Osteocyte (in vitro differentiated cells): ENCODE data around the gene VPS13D. TPM values are rescaled to one million over a fixed set of nuclear protein-coding genes. Genes with fewer than 3 reads are reported as not detected.

Source experiments
- DNase-seq: peaks from one replicate; pipeline ENCODE4 v3.0.0; 2021; ENCODE audit warnings: mixed read lengths; ENCODE audit not compliant: unreplicated experiment; ENCODE audit errors: extremely low spot score
- H3K27ac Mint-ChIP-seq: one replicate; pipeline ENCODE4 v1.8.0; 2021; ENCODE audit warnings: mild to moderate bottlenecking, mixed read lengths; ENCODE audit not compliant: unreplicated experiment
- H3K27me3 Mint-ChIP-seq: one replicate; pipeline ENCODE4 v1.8.0; 2021; ENCODE audit warnings: mixed read lengths; ENCODE audit not compliant: unreplicated experiment
- H3K36me3 Mint-ChIP-seq: one replicate; pipeline ENCODE4 v1.8.0; 2021; ENCODE audit warnings: mixed read lengths; ENCODE audit not compliant: unreplicated experiment
- H3K4me1 Mint-ChIP-seq: one replicate; pipeline ENCODE4 v1.8.0; 2021; ENCODE audit warnings: mixed read lengths; ENCODE audit not compliant: unreplicated experiment
- H3K4me3 Mint-ChIP-seq: one replicate; pipeline ENCODE4 v1.8.0; 2021; ENCODE audit warnings: mild to moderate bottlenecking, moderate library complexity, mixed read lengths; ENCODE audit not compliant: unreplicated experiment
- H3K9me3 Mint-ChIP-seq: one replicate; pipeline ENCODE4 v1.8.0; 2021; ENCODE audit warnings: mixed read lengths; ENCODE audit not compliant: unreplicated experiment
- total RNA-seq: library from RNA; stranded (reverse); gene quantifications from 2 replicates; pipeline ENCODE4 v1.2.1, GENCODE V29; 2021
- TF ChIP-seq, protein P1 (sequence below): fragments of 200-600 bp; sonication (generic); IDR thresholded peaks from 2 replicates; pipeline ENCODE4 v1.5.0; 2021; ENCODE audit warnings: antibody characterized with exemption, mild to moderate bottlenecking, moderate library complexity

Gene VPS13D
- total RNA-seq, 1 donor from 2014 or later: 41.1 TPM

DNA sequence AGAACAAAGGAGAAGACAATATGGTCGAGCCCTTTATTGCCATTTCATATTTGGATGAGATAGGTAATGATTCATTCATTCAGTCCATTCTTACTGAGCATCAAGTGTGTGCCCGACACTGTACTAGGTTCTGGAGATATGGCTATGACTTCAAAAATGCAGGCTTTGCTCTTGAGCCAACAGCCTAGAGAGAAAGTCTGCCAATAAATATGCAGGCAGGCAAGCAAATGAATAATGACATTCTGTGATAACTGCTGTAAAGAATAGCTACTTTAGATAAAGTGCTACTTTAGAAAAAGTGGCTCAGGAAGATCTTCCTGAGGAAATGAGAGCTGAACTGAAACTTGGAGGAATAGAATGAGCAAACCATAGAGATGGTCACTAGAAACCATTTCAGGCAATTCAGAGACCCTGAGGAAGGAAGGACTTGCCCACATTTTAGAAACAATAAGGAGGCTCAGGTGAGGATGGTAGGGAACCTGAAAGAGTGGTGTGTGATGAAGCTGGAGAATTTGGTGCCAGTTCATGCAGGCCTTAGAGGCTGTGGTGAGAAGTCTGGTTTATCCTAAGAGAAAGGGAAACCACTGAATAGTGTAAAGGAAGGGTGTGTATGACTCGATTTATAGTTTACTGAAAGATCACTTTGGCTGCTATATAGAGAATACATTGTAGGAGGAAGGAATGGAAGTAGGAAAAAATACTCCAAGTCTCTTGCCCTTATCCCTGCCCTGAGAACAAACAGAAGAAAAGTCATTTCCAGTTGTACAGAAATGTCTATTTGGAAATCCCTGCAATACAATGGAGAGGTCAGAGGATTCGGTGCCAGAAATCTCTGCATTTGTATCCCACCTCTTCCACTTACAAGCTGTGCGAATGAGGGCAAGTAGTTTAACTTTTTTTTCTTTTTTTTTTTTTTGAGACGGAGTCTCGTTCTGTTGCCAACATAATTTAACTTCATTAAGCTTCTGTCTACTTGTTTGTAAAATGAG lies 167.9 kb downstream of the VPS13D start:
- Mint-ChIP-seq H3K27ac (no peak overlapping the region), H3K4me1 (no peaks in the 10 kb centered on the region), H3K36me3 (peaks cover 27% of the 10 kb centered on the region), H3K4me3 (no peak overlapping the region), H3K9me3 (no peaks in the 10 kb centered on the region), H3K27me3 (no peaks in the 10 kb centered on the region)
- TF ChIP-seq, protein P1, sequence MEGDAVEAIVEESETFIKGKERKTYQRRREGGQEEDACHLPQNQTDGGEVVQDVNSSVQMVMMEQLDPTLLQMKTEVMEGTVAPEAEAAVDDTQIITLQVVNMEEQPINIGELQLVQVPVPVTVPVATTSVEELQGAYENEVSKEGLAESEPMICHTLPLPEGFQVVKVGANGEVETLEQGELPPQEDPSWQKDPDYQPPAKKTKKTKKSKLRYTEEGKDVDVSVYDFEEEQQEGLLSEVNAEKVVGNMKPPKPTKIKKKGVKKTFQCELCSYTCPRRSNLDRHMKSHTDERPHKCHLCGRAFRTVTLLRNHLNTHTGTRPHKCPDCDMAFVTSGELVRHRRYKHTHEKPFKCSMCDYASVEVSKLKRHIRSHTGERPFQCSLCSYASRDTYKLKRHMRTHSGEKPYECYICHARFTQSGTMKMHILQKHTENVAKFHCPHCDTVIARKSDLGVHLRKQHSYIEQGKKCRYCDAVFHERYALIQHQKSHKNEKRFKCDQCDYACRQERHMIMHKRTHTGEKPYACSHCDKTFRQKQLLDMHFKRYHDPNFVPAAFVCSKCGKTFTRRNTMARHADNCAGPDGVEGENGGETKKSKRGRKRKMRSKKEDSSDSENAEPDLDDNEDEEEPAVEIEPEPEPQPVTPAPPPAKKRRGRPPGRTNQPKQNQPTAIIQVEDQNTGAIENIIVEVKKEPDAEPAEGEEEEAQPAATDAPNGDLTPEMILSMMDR: no peak
- no peak for DNase-seq

DNA sequence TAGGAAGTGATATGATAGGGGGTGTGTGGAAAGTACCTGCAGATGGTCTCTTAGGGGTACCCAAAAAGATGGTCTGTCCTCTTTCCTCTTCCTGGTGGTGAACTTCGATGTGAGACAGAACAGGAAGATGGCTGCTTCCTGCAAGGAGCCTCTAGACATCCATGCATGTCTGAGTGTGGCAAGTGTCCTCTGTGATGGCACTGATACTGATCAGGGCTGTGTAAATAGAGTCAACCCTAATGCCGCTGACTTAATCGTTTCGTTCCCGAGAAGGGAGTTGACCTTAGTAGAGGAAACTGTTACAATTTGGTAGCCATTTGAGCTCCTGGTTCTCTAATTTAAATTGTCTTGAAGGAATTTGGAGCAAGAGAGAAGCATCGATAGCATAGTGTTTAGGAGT lies 168.6 kb downstream of the VPS13D start:
- no peaks in the 10 kb centered on the region for H3K27me3 Mint-ChIP-seq
- DNase-seq: no peak
- no peaks in the 10 kb centered on the region for H3K9me3 Mint-ChIP-seq
- TF ChIP-seq, protein P1: no peak
- H3K27ac Mint-ChIP-seq: no peak overlapping the region
- H3K36me3 Mint-ChIP-seq: peaks cover 31% of the 10 kb centered on the region
- H3K4me3 Mint-ChIP-seq: no peak overlapping the region
- H3K4me1 Mint-ChIP-seq: no peaks in the 10 kb centered on the region

DNA sequence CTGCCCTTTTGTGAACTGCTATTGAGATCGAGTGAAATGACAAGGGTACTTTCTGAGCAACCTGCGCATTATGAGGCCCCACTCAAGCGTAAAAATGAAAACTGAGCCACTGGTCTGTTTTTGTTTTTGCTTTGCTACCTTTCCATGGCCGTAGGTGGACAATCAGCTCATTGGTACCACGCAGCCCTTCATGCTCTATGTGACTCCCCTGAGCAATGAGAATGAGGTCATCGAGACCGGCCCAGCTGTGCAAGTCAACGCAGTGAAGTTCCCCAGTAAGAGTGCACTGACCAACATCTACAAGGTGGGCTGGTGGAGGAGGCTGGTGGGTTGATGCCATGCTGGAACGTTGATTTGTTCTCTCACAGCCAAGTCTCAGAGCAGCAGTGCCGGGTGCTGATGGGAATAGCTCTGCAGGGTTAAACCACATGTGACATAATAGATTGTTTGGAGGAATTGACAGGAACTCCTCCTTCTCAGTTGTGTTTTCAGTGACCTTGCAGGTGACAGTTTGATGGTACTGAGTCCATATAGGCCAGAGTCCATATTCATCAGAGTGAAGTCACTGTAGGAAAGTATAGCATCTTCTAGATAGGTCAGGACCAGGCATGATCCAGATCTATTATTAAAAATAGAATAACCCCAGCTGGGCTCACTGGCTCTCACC lies 170.3 kb downstream of the VPS13D start:
- no peaks in the 10 kb centered on the region for H3K27me3 Mint-ChIP-seq
- no peaks in the 10 kb centered on the region for H3K9me3 Mint-ChIP-seq
- DNase-seq: no peak
- TF ChIP-seq, protein P1: no peak
- H3K27ac Mint-ChIP-seq: no peak overlapping the region
- H3K4me3 Mint-ChIP-seq: no peak overlapping the region
- H3K36me3 Mint-ChIP-seq: peaks cover 41% of the 10 kb centered on the region
- peaks cover 4% of the 10 kb centered on the region for H3K4me1 Mint-ChIP-seq

DNA sequence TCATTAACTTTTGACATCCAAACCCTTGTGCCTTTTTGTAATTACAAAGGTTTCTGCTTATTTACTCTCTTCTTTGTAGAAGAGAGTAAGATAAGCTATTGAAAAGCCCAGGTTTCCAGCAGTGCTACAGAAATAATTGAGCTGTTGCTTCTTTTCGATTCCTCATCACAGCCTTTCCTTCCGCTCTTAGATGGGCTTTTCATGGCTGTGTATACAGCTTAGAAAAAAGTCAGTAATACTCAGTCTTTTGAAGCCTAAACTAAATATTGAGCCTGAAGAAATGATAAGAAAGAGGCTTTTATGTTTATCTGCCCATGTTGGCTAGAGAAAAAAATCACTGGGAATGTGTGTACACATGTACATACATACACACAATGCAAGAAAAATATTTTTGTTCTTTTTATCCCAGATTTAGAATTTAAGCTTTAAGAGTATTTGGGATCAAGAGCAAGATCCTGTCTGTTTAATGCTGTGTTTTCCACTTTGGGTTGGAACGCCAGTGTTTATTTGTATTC lies 172.4 kb downstream of the VPS13D start:
- TF ChIP-seq, protein P1: no peak
- peaks cover 23% of the 10 kb centered on the region for H3K4me1 Mint-ChIP-seq
- H3K27ac Mint-ChIP-seq: no peak overlapping the region
- H3K36me3 Mint-ChIP-seq: peaks cover 48% of the 10 kb centered on the region
- H3K9me3 Mint-ChIP-seq: no peaks in the 10 kb centered on the region
- DNase-seq: no peak
- H3K27me3 Mint-ChIP-seq: no peaks in the 10 kb centered on the region
- H3K4me3 Mint-ChIP-seq: no peak overlapping the region

DNA sequence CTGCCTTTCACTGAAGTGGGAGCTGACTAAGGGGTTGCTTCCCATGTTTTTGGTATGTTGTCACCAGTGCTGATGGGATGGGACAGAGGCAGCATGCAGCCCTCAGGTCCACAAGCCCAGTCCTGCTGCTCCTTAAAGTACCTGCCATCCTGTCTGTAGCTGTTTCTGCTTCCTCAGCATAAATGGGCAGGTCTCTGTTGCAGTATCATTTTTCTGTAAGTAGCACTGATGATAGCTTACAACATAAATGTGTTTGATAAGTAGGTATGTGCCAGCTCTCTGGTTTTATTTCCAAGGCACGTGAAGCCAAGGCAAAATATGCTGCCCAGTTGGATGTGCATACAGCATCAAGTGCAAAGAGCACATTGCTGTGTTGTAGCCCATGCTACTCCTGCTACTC lies 173.0 kb downstream of the VPS13D start:
- H3K4me3 Mint-ChIP-seq: no peak overlapping the region
- no peak overlapping the region for H3K27ac Mint-ChIP-seq
- no peak for DNase-seq
- H3K4me1 Mint-ChIP-seq: peaks cover 27% of the 10 kb centered on the region
- peaks cover 42% of the 10 kb centered on the region for H3K36me3 Mint-ChIP-seq
- TF ChIP-seq, protein P1: no peak
- no peaks in the 10 kb centered on the region for H3K27me3 Mint-ChIP-seq
- no peaks in the 10 kb centered on the region for H3K9me3 Mint-ChIP-seq
